ENCODE measurements around the gene FADD.

GRCh38 chr11:70205049-70205725 is 2.1 kb downstream of the FADD start:
- TF ChIP-seq CTCF (IDR thresholded peaks at IDR 0.05; ENCODE audit: insufficient read depth, low read length, poor library complexity, severe bottlenecking), result no peak
- TF ChIP-seq EZH2phosphoT487 (conservative IDR thresholded peaks at IDR 0.05; ENCODE audit: low read length), result no peak
